Stimulated activated naive CD4-positive, alpha-beta T cell (primary cell): ENCODE measurements around the gene CCDC83.
"Not testable (repeated sequence)": the region's sequence is repeated elsewhere in the genome, so short reads cannot be mapped to it uniquely, and the experiment has no call there.

Source experiments
- DNase-seq, 6 experiments: peaks; one replicate each; lab custom pipeline; 2025; lab: John Stamatoyannopoulos, UW

The CCDC83 gene

DNA sequence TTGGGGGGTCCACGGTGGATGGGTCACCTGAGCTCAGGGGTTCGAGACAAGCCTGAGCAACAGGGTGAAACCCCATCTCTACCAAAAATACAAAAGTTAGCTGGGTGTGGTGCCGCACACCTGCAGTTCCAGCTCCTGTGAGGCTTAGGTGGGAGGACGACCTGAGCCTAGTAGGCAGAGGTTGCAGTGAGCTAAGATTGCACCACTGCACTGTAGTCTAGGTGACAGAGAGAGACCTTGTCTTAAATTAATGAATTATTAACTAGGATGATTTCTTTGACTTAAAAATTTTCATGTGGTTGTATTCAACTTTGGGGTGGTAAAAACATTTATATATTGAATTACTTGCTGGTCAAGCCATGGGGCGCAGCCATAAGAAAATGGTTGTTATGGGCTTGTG is 33.9 kb downstream of the CCDC83 start:
- no peak for DNase-seq

DNA sequence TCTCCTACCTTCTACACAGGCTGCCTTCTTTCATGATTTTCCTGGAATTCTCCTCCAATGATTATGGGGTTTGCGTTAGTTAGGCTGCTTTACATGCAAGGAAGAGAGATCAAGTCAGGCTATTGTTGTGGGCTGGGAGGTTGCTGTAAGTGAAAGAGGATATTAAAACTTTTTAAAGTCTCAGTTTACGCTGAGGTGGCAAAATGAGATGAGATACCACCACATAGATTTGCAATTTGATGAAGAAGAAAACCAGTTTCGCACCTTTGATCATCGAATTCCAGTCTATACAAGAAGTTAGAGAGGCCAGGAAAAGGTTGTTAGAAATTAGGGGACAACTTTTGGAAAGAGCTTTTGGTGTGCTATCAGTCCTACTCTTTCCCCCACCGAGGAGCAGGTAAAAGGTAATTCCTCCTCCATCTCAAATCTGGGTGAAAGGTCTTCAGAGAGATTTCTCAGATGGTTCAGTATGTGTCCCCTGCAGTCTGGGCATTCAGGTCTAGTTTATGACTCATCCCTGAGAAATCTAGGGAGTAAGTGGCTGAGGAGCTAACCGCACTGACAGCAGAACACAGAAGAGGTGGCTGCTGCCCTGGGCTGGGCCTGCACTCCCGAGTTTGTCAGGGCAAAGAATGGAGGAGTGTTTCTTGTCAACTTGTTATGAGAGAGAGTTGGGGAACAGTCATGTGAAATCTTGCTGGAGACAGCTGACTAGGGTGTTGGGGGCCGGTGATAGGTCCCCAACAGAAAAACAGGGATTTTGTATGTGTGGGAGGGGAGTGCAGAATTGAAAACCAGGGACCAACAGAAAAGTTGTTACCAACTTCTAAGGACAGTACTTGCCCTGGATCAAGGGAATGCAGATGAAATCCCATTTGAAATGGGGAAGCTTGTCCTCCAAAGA is 34.7 kb downstream of the CCDC83 start:
- no peak for DNase-seq

DNA sequence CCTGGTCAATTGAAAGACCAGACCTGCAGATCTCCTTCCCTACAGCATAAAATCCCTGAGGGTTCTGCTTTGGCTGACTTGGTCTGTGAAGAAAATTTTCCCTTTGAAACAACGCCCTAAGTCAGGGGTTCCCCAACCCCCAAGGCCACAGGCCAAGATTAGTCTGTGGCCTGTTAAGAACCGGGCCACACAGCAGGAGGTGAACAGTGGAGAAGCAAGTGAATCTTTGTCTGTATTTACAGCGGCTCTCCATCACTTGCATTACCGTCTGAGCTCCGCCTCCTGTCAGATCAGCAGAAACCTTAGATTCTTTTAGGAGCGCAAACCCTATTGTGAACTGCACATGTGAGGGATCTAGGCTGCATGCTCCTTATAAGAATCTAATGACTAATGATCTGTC is 38.2 kb downstream of the CCDC83 start:
- DNase-seq = no peak

DNA sequence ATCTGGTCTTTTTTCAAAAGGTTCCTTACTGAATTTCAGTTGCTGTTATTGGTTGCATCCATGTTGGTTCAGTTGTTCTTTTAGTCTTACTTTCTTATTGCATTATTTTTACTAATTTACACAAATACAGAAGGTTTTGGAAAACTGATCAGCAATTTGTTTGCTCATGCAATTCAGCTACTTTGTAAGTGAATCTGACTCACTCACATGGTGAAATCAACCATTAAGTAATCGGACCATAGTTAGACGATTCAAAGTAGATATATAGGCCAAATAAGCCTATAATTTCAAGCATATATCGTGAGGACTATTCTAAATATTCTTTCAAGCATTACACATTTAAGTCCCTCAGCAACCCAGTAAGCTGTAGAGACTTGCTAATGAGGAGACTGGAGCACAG is 41.7 kb downstream of the CCDC83 start:
- DNase-seq = no peak

DNA sequence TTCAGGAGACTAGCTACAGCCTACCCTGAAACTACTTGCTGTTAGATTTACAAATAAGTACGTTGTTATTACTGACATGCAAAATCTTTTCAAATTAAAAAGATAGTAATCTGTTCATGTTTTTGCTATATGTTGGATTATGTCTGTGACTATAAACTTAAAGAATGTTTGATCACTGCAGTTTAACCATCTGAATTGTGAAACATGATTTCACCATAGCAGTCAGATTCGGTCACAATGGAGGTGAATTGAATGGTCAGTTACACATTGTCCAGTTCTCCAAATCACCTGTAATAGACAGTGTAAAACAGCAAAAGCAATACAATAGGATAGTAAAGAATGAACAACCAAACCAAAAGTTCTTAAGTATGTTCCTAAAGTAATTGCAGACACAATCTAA is 43.3 kb downstream of the CCDC83 start:
- DNase-seq = no peak

DNA sequence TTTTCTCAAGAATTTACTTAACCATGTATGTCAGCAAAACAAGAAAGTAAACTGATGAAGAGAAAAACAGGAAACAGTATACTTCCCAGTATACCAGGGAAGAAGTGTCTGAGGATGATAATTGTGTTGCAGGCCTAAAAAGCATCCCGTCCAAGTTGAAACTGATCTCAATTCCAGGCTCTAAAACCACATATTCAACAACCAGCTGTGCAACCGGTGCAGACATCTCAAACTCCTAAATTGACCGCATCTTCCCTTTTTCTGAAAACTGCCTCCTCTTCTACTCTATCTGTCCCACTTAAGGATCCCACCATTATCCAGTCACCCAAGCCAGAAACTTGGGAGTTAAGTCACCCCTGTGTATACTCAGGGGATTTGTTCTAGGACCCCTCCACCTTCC is 47.2 kb downstream of the CCDC83 start:
- no peak for DNase-seq

DNA sequence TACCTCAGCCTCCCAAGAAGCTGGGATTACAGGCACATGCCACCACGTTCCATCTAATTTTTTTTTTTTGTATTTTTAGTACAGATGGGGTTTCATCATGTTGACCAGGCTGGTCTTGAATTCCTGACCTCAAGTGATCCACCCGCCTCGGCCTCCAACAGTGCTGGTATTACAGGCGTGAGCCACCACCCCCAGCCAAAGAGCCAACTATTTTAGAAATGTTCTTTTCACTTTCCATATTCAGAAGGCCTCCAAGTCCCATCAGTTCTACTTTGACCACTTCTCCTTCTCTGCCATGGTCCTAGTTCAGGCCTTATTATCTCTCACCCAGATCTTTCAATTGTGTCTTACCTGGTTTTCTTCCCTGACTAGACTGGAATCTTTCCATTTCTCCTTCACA is 48.2 kb downstream of the CCDC83 start:
- no peak for DNase-seq

DNA sequence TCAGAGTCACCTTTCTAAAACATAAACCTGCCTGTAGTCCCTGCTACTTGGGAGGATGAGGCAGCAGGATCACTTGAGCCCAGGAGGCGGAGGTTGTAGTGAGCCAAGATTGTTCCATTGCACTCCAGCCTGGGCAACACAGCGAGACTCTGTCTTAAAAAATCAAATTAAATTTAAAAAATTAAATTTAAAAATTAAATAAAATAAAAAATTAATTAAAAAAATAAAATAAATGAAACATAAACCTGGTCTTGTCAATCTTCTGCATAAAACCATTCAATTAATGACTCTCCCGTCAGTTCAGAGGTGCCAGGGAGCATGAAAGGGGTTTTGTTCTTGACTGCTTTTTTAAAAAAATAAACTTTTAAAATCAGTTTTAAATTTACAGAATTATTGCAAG is 48.6 kb downstream of the CCDC83 start:
- DNase-seq = no peak

DNA sequence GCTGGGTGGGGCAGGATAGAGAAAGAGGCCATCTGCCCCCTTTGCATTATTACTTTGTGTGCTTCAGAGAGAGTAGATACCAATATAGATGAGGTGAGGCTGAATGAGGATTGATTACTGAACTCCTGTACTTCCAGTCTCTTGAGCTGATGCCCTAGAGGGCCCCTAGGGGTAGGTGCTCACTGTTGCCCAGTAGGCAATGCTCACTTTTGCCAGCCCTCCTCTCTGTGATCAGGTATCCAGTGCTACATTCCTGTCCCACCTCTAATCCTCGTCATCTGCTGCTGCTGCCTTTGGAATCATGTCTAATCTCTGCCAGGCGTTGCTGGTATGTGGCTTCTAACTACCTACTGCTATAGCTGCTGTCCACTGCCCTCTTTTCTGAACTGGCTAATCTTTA is 57.2 kb downstream of the CCDC83 start:
- no peak for DNase-seq

DNA sequence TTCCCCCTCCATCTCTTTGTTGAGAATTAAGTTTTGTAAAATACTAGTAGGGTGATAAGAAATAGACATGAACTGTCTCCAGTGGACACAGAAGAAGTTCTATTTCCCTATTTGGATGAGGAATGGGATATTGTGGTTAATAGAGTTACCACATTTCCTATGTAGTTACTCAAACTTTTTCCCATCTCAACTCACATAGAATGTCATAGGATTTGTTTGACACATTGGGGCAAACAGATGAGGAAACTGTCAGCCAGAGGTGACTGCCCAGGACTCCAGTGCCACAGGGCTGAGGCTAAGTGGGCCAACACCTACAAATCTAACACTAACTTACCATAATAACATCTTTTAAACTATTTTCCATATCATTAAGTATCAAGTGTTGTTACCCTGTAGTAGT is 58.3 kb downstream of the CCDC83 start:
- DNase-seq = no peak

DNA sequence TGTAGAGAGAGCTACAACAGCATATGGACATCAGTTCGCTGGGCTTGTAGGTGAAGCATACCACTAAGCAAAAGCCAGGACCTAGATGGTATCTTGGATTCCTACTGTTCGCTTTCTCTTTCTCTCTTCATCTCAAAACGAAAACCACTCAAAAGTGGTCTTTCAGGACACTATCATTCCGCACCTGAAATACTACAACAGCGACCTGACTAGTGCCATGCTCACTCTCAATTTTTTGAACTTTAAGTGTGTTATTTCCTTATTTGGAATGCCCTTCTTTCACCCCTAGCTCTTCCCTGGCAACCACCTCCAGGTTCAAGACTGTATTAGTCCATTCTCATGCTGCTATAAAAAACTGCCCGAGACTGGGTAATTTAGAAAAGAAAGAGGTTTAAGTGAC is 59.2 kb downstream of the CCDC83 start:
- no peak for DNase-seq

DNA sequence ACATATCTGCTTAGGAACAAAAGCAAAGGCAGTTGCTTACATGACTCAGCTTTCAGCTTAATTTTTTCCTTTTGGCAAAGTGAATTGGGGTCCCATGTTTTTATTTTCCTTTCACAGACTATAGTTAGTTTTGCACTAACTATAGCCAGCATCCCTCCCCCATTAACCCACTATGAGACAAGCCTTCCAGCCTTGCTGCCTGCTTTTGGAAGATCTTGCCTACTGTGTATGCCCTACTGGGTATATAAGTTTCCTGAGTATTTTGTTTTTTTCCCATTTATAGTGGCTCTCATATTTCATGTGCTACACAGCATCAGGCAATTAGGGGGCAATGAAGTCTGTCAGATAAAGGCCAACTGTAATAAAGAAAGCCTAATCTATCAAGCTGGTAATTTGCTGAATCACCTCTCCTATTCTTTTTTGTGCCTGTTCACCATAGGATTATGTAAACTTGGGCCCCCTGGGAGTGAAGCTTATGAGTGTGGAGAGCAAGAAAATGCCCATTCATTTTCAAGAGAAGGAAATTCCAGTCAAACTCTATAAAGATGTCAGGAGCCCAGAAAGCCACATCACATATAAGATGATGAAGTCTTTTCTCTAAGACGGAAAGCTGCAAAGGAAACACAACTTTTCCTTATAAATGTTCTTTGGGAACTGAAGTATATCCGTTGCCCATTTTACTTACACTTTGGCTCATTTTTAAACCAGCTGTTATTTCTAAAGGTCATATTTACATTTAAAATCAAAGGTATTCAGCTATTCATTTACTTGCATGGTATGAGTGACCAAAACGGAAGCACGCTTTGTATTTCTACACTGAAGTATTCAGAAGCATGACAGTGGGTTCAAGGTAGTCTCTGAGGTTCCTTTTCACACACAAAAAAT is 64.0 kb downstream of the CCDC83 start:
- no peak for DNase-seq

DNA sequence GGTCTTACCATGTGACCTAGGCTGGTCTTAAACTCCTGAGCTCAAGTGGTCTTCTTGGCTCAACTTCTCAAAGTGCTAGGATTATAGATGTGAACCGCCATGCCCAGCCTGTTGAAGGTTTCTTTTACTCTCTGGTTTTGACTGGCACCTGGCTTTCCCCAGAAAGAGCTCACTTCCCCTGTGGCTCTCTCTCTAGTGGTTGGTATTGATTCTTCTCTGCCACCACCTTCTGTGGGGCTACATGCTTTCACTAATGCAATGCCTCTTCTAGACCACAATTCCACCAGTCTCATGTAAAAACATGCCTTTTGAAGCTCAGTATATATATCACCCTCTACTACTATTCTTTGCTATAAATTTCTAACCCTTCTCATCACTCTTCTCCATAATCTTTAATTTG is 67.2 kb downstream of the CCDC83 start:
- DNase-seq = no peak

DNA sequence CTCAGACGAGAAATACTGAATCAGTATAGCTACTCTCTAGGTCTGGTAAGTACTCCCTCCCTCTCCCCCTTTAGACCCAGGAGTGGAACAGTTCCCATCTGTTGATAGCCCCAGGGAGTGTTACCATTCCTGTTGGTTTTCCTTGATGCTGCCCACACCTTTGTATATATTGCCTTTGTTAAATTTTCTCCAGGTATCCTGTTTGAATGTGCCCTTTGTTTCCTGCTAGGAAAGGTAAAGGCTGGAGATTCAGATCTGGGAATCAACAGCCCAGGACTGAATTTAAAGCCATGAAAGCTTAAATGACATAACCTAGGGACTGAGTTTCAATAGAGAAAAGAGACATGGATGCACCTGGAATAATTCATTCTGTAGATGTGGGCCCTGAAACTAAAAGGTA is 68.3 kb downstream of the CCDC83 start:
- no peak for DNase-seq

DNA sequence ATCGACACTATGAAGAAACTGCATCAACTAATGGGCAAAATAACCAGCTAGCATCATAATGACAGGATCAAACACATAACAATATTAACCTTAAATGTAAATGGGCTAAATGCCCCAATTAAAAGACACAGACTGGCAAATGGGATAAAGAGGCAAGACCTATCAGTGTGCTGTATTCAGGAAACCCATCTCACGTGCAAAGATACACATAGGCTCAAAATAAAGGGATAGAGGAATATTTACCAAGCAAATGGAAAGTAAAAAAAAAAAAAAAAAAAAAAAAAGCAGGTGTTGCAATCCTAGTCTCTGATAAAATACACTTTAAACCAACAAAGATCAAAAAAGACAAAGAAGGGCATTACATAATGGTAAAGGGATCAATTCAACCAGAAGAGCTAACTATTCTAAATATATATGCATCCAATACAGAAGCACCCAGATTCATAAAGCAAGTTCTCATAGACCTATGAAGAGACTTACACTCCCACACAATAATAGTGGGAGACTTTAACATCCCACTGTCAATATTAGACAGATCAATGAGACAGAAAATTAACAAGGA is 71.6 kb downstream of the CCDC83 start:
- DNase-seq = not testable (repeated sequence)

DNA sequence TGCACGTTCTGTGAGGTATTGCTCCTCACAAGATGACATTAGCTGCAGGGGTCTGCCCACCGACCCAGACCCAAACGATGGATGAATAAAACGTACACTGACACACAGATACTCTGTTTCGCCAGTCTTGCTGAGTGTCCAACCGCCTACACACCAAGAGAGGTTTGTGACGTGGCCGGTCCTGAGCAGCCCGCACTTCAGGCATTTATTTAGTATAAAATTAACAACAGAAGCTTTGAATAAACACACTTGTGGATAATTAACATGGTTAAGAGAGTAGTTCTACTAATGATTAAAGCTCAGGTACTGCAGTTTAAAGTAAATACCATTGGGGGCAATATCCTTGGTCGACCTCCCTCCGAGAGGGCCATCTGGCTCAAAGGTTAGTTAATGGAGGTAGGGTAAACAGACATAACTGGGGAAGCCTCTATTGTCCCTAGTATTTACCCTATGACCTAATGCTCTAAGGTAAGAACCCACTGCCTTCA is 75.7 kb downstream of the CCDC83 start:
- DNase-seq = no peak

DNA sequence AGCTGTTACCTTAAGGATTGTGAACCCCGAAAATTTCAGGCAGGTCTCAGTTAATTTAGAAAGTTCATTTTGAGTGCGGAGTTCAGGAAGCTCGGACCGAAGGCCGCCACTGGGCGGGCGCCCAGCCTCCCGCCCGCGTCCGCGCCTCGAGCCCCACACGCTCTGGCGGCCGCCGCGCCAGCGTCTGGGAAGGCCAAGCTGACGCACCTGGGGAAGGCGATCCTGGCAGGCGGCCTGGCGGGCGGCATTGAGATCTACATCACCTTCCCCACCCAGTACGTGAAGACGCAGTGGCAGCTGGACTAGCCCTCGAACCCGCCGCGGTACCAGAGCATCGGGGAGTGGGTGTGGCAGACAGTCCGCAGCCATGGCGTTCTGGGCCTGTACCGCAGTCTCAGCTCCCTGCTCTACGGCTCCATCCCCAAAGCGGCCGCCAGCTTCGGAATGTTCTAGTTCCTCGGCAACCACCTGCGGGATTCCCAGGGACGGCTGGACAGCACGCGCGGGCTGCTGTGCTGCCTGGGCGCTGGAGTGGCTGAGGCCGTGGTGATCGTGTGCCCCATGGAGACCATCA is 79.5 kb downstream of the CCDC83 start:
- DNase-seq = no peak

DNA sequence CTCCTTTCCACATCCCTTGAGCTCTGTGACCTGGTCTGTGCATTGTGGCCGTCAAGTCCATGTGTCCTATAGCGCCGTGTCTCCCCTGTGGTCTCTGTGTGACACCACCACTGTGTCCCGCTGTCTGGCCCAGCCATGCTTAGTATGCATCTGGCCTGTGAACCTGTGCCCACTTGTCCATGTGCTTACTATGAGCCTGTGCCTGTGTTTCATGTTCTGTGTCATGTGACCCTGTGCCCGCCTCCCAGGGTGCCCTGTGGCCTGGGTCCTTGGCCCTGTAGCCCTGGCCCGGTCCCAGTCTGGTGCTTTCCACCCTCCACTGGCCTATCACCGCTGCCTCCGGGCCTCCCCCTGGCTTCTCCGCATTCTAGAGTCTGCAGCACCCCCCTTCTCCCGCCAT is 80.6 kb downstream of the CCDC83 start:
- DNase-seq = no peak

DNA sequence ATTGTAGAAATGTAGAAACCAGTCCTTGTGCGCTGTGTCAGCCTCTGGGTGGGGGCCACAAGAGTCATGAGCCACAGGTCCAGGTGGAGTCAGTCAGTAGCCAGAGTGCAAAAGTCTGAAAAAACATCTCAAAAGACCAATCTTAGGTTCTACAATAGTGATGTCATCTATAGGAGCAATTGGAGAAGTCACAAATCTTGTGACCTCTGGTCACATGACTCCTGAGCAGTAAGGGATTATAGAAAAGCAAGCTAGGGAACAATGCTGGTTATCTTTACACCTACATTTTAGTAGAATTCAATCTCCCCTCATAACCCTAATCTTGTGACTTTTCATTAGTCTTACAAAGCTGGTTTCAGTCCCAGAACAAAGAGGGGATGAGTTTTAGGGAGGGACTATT is 82.7 kb downstream of the CCDC83 start:
- no peak for DNase-seq

DNA sequence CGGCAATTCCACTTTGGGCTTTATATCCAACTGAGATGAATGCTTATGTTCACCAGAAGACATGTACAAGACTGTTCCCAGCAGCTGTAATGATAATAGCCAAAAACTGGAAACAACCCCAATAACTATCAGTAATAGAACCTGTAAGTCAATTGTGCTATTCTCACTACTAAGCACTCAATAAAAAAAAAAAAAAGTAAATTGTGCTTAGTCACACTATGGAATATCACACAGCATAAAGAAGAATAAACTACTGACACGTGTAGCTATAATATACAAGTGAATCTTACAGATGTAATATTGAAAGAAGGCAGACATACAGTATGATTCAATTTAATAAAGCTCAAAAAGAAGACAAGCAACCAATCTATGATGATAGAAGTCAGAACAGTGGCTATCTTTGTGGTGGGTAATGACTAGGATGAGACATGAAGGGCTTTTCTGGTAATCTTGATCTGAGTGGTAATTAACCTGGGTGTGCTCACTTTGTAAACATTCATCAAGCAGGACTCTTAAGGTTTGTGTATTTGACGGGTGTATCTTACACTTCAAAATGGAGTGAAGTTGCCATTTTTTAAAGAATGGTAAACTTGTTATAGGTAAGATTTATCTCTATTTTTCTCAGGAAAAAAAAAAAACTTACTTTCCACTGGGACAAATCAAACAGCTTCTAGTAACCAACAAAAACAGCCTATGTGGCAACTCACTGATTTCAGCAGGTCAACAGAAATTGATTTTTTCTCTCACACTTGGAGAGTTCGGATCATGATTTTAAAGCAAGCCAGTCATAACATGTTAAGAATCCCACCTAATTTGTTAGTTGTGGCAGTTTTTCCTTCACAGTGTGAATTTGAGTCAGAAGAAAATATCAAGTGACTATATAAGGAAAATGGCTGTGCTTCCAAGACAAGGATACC is 84.2 kb downstream of the CCDC83 start:
- DNase-seq = no peak

DNA sequence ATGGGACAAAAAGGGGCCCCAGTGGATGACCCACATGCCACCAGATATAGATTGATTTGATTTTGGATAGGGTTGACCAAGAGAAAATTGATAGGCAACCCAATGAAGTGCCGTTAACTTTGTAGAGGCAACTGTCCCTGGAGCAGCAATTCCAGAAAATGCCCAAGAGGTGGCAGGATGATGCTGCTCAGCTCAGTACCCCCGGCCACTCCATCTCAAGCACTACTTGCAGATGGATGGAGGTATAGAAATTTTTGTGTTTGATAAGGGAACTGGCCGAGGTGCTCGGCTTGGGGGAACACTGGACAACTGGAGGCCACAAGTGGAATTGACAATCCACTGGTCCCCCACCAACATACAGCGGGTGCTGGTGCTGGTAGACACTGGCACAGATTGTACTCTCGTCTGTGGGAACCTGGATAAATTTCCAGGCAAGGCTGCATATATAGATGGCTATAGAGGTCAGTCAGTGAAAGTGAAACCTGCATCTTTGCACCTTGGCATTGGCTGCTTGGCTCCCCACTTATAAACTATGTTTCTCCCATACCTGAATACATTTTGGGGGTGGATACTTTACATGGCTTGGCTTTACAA is 86.3 kb downstream of the CCDC83 start:
- DNase-seq = no peak
